HG03064 (cell line): ENCODE results near the gene RAMP1.
"Not testable (repeated sequence)": the region's sequence is repeated elsewhere in the genome, so short reads cannot be mapped to it uniquely, and the experiment has no call there.

Source experiments
- ATAC-seq: cut with Tn5 transposase; IDR thresholded peaks from one replicate; pipeline ENCODE4 v1.9.1; 2021; ENCODE audit warnings: low read depth; ENCODE audit not compliant: unreplicated experiment

RAMP1 gene

DNA sequence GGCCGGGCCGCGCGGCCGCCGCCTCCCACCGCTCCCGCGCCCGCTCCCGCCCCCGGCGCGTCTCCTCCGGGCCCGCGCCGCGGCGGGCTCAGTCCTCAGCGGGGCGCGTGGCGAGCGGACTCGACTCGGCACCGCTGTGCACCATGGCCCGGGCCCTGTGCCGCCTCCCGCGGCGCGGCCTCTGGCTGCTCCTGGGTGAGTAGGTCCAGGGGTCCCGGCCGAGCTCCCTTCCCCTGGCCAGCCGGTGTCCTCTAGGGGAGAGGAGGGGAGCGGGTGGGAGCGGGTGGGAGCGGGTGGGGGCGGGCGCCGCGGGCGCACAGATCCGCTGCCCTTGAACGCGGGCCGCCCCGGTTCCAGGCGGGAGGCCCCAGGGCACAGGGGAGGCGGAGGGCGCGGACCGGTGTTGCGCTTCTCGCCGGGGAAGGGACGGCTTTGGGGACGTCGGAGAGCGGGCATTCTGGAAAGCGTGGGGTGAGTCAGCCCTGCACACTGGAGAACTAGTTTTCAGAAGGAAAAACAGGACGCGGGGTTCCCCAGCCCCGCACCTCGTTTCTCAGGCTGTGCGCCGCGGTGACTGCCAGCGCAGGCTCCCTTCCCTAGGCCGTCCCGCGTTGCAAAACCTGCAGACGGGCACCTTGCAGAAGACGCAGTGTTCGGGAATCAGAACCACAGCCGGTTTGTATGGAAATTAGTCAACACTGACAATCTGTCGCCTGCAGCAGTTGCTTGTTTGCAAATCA lies at the start of gene RAMP1:
Gene RAMP1 (plus strand): TSS at position 91 of the 740 bp plus-strand sequence. CDS start 53 bp downstream, at position 144.
- no peak for ATAC-seq

DNA sequence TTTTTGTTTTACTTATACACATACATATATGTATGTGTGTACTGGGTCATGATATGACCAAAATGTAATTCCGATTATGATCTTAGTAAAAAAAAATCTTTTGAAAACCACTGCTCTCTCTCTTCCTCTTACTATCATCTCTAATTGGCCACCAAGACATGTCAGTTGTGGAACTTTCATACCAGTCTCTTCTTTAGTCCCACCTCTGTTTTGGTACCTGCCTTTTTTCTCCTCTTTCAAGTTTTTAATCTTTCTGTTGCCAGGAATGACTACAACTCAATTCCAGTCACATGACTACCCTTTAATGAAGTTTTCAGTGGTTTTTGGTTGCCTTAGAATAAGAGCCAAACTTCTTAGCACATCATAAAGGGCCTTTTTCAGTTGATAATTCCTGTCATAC lies 43.8 kb upstream of the RAMP1 start:
- ATAC-seq: no peak

DNA sequence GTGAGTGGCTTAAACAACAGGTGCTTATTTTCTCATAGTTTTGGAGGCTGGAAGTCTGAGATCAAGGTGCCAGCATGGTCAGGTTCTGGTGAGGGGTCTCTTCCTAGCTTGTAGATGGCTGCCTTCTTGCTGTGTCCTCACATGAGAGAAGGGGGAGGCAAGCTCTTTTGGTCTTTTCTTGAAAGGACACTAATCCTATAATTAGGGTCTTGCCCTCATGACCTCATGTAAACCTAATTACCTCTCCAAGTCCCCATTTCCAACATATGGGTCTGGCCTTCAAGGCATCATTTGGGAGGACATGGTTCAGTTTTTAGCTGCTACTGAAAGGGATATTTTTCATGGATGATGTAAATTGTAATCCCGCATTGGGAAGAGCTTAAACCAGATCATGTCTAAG lies 42.9 kb upstream of the RAMP1 start:
- ATAC-seq: no peak

DNA sequence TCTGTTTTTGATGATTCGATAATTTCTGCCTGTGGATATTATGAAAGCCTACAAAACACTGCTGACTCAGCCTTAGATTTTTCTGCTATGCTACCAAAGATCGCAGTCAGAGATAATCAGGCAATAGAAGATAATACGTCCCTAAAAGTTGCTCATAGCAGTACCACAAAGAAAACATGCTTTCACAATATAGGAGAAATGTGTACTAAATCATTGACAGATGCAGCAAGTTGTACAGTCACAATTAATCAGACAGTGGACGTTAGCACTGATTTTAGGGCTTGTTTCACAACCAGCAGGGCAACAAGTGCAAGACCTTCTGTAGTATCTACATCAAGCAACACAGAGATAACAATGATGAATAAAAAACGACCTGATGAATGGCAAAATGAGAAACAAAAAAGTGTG lies 41.4 kb upstream of the RAMP1 start:
- ATAC-seq: no peak

DNA sequence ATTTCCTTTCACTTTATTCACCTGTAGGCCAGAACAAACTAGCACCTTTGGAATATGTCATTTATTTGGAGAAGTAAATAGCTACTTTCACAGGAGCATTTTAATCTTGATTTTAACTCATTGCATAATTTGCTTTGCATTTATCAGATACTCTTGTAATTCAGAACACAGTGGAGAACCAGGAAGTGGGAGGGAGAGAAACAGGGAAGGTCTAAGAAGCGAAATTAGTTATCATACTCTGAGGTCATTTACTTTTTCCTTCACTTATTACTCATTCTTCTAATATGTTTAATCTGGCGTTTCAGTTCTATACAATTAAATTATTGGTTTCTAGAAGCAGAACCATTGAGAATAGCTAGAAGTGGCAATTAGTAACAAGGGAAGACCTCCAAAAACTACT lies 40.2 kb upstream of the RAMP1 start:
- ATAC-seq: no peak

DNA sequence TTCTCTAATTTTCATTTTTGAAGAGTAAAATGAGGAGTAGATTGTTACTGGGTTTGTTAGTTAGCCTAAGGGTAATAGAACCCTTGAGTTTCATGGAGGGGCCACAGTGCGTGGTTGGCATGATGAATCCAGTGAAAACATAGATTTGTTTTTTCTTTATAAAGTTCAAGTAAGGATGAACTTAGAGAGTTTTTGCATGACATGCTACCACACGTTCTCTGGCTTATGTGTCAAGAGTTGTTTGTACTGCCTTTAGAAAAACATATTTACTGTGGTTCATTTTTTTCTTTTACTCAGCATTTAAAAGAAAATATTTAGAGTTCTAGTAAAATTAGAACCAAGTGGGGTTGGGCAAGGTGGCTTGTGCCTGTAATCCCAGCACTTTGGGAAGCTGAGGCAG lies 39.0 kb upstream of the RAMP1 start:
- ATAC-seq: no peak

DNA sequence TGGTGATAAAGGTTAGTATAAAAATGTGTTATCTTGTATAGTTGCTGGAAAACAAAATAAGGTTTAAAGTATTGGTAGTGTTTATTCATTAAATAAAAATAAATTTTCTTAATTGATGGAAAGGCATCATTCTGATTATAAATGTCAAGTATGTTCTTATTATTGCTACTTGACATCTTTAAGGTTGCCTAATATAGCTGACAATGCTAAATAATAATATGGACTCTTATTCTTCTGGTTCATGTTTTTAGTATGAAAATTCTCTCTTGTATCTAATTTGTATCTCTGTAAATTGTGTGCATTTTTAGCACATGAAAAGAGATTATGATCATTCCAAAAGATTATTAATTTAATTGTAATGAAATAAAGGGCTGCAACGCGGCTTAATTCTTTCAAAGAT lies 35.9 kb upstream of the RAMP1 start:
- no peak for ATAC-seq

DNA sequence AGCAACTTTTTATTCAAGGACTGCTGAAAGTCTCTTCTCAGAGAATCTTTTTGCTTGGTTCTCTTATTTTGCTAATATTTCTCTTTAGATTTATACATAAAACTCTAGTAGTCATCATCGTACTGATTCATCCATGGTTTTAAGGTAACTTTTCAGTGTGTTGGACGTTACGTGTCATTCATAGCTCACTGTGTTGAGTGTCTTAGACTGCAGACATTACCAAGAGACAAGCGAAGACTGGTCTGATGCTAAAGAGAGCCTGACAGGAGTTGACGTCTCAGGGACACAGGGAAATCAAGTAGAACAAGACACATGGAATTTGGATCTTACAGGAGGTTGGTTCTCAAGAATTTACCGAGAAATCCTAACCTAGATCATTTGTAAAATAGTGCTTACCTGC lies 35.3 kb upstream of the RAMP1 start:
- ATAC-seq: no peak

DNA sequence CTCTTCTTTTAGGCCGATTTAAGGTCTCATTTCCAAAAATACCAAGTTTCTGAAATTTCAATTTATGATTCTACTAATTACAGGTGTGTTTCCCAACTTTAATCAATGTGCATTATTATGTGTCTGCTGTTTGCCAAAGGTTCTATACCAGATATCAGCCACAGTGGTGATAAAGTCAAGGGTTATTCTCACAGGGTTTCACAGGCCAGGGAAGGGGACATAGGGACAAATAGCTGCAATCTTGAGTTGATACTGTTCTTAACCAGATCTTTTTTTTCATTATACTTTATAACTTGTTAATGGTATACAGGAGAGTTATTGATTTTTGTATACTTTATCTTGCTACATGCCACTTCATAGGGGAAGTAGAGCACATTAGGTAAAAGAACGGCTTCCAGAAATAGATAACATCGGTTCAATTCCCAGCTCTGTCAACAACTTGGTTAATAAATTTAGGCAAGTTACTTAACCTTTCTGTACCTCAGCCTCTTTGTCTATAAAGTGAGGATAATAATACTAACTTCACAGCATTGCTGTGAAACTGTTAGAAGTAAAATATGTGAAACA lies 31.9 kb upstream of the RAMP1 start:
- no peak for ATAC-seq

DNA sequence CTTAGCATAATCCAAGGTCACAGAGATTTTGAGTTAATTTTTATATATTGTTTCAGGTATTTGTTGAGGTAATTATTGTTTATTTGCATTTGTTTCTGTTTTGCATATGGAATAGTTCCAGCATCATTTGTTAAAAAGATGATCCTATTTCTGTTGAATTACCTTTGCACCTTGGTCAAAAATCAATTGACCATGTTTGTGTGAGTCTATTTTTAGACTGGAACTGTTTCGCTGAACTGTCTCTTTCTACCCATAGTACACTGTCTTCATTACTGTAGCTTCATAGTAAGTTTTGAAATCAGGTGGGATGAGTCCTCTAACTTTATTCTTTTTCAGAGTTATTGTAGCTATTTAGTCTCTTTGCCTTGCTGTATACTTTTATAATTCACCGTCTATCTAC lies 28.9 kb upstream of the RAMP1 start:
- ATAC-seq: no peak

DNA sequence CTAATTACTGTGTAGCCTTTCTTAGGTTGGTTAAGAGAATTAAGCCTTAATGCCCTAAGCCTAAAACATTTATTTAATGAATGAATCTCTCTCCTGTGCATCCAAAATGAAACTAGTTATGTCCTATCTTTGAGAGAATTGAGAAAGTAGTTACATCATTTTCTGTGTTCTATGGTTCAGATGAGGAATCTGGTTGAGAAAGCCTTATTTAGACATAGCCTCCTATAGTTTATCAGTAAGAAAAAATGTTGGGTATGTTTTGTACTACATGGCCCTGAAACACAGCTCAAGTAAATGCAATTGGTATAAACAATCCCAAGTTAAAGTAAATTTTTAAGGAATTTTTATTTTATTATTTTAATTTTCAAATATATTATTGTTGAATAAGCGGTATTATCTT lies 25.9 kb upstream of the RAMP1 start:
- ATAC-seq: no peak

DNA sequence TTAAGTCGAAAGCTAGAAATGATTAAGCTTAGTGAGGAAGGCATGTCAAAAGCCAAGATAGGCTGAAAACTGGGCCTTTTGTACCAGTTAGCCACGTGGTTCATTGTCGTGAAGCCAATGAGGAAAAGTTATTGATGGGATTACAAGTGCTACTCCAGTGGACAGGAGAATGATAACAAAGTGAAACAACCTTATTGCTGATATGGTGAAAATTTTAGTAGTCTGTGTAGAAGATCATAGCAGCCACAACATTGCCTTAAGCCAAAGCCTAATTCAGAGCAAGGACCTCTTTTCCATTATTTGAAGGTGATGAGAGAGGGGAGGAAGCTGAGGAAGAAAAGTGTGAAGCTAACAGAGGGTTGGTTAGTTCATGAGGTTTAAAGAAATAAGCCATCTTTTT lies 24.1 kb upstream of the RAMP1 start:
- ATAC-seq: no peak

DNA sequence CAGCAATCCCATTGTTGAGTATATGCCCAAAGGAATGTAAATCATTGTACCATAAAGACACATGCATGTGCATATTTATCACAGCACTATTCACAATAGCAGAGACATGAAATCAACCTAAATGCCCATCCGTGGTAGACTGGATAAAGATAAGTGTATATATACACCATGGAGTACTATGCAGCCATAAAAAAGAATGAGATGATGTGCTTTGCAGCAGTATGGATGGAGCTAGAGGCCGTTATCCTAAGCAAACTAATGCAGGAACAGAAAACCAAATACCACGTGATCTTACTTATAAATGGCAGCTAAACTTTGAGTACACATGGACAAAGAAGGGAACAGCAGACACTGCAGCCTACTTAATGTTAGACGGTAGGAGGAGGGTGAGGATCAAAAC lies 18.4 kb upstream of the RAMP1 start:
- no peak for ATAC-seq

DNA sequence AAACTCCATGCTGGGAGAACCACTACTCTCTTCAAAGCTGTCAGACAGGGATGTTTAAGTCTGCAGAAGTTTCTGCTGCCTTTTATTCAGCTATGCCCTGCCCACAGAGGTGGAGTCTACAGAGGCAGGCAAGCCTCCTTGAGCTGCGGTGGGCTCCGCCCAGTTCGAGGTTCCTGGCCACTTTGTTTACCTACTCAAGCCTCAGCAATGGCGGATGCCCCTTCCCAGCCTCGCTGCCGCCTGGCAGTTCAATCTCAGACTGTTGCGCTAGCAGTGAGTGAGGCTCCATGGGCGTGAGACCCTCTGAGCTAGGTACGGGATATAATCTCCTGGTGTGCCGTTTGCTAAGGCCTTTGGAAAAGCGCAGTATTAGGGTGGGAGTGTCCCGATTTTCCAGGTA lies 10.5 kb upstream of the RAMP1 start:
- ATAC-seq: not testable (repeated sequence)

DNA sequence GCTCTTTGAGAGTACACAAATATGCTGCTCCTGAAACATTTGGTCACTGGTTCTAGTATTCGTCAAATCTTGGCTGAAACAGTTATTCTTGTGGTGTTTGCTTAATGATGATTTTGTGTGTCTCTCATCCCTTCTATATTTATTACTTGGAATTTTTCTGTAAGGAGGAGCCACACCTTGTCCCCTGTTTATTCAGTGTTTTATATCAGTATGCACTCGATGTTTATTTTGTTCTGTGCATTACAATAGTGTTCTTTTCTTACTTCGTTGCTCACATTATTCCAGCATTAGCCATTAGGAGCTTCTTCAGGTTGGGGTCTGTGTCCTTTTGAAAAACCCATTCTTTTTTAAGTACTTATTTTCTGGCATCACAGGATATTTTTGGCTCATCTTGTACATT lies 5.1 kb upstream of the RAMP1 start:
- no peak for ATAC-seq

DNA sequence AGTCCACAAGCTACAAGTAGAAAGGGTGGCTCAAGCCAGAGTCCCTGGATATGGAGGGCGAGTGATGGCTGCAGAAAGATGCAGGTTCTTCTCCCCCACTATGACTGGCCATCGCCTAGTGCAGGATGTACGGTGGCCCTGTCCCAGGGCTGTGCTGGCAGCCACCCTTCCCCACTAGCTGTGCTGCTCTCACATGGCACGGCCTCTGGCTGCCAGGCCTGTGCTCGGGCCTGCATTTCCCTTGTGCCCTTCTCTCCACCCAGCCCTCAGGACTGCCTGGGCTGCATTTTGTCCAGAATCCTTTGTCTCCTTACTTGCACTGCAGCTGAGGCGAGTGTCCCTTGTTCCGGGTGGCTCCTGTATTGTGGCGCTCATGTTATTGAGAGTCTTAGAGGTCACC lies 1.6 kb upstream of the RAMP1 start:
- ATAC-seq: no peak

DNA sequence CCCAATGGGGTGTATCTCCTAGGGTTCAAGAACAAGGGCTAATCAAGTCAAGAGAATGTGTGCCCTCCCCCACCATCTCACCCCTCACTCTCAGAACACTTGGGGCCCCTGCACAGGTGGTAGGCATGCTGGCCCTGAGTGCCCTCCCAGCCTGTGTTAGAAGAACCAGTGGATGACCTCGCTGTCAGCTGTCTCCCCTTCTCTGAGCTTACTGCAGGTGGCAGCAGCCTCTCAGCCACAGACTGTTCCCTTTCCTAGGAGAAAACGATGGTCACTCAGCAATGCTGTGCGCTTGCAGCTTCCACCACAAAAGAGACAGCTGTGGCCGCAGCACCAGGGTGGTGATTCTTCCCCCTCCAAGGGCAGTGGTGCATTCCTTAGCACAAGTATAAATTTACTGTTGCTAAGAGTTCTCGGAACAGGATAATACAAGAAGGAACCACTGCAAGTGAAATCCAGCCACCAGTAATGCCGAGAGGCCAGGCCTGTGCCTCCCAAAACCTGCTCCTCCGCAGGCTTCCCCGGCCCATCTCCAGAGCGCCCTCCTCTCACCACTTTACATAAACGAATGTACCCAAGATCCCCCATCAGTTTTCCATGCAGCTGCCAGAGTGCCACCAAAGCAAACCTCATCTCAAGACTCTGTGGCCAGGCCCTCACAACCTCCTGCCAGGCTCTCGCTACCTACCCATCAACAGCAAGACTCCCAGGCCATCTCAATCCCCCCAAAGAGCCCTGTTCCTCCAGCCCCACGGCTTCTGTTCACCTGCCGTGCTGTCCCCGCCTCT lies 935 bp upstream of the RAMP1 start:
- ATAC-seq: no peak

DNA sequence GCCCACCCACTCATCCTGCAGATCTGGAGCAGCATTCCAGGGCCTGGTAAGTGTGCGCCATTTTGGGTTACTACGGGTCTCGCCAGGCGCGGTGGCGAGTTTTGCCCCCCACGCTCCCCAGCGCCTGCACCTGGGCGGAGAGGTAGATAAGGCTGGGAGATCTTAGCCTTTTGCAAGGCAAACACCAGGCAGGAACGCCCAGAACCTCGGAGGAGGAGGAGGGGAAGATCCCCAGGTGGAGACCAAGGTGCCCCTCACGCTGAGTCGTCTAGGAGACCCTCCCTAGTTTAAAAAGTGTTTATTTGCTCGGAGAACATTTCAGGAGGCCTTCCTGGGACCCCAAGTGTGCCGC lies 365 bp upstream of the RAMP1 start:
- no peak for ATAC-seq

DNA sequence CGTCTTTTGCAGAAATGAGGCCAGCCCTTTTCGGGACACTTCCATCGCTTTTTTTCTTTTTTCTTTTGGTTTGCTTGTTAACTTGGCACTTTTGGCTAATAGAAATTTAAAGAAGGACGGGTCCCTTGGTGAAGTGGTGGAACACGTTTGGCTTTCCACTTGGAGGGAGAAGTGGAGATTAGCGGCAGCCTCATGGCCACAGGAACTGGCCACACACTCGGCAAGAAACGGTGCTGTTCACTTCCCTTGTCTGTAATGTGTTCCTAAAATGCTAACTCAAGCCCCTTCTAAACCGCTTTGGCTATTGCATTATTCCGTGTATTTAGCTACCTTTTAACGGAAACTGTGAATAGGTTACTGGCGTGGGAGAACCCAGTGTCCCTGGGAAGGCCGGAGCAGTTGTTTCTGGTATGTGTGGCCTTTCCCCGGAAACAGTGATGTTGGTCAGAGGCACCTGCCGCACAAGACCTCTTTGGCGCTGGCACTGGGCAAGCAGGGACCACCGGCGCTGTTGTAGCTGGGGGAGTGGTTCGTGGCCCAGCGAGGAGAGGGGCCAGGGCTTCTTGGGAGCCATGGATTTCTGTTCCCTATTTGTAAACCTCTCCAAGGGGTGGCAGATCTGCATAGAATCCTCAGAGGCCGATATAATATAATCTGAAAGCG lies 981 bp downstream of the RAMP1 start:
- no peak for ATAC-seq

DNA sequence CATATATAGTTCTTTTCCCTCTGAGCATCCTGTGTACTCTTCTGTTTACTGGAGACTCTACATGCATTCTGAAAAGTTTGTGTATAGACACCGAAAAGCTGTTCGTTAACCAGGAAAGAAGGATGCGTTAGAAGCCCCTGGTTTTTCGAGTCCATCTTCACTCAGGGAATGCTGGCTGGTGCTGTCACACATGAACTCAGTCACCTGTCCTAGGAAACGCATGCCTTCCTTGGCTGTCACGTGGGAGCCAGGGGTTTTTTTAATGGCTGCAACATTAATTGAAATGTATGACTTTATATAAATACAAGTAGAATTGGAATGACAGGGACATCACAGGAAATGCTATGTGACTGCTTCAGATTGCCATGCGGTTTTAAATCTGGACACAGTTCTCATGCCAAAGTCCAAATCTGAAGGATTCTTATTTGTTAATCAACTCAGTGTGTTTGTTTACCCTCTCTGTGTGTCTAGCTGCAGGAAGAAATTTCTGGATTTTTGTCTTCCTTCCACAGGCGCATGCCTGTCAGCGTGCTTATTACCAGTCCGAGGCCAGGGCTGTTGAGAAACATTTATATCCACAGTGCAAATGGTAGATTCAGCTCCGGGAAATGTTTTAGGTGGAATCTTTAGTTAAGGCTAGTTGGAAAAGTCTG lies 2.6 kb downstream of the RAMP1 start:
- no peak for ATAC-seq

DNA sequence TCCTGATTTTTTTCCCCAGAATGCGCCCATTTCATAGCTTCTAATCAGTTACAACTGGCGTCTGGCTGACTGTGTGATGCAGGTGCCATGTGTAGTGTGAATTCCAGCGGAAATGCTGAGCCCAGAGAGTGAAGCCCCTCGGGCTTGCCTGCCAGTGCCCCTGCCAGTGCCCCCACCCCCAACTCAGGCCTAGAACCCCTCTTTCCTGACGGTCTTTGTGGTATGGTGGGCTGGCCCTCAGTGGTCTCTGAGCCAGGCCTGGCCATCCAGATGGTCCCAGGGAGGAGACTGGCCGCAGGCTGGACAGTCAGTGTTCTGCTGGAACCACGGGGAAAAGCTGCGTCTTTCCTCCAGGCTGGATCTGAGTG lies 3.1 kb downstream of the RAMP1 start:
- no peak for ATAC-seq
